ENCODE measurements around the gene PAQR6. TPM values are rescaled to one million over a fixed set of nuclear protein-coding genes. Genes with fewer than 3 reads are reported as not detected.

The PAQR6 gene
- total and polyA plus RNA-seq, 2 of the 8 experiments (the other 6 are each of a cell fraction or from before 2014, with no cell fraction given): 7.1 to 11.3 TPM

DNA sequence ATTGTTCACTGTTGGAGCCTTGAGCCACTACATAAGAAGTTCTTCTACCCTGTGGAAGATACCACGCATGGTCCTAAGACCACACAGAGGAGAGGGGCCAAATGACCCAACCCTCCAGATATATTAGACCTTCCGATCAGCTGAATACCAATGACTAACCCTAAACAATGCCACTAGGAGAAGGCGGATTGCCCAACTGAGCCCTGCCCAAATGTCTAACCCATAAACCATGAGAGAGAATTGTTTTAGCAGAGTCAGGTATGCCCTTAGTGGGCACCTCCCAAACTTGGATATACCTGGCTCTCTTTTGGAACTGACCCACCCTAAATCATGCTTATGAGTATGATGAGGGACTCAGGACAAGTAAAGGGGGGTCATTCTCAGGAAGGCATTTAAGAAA lies 22.5 kb upstream of the PAQR6 start (continued):
- TF ChIP-seq, protein P1, sequence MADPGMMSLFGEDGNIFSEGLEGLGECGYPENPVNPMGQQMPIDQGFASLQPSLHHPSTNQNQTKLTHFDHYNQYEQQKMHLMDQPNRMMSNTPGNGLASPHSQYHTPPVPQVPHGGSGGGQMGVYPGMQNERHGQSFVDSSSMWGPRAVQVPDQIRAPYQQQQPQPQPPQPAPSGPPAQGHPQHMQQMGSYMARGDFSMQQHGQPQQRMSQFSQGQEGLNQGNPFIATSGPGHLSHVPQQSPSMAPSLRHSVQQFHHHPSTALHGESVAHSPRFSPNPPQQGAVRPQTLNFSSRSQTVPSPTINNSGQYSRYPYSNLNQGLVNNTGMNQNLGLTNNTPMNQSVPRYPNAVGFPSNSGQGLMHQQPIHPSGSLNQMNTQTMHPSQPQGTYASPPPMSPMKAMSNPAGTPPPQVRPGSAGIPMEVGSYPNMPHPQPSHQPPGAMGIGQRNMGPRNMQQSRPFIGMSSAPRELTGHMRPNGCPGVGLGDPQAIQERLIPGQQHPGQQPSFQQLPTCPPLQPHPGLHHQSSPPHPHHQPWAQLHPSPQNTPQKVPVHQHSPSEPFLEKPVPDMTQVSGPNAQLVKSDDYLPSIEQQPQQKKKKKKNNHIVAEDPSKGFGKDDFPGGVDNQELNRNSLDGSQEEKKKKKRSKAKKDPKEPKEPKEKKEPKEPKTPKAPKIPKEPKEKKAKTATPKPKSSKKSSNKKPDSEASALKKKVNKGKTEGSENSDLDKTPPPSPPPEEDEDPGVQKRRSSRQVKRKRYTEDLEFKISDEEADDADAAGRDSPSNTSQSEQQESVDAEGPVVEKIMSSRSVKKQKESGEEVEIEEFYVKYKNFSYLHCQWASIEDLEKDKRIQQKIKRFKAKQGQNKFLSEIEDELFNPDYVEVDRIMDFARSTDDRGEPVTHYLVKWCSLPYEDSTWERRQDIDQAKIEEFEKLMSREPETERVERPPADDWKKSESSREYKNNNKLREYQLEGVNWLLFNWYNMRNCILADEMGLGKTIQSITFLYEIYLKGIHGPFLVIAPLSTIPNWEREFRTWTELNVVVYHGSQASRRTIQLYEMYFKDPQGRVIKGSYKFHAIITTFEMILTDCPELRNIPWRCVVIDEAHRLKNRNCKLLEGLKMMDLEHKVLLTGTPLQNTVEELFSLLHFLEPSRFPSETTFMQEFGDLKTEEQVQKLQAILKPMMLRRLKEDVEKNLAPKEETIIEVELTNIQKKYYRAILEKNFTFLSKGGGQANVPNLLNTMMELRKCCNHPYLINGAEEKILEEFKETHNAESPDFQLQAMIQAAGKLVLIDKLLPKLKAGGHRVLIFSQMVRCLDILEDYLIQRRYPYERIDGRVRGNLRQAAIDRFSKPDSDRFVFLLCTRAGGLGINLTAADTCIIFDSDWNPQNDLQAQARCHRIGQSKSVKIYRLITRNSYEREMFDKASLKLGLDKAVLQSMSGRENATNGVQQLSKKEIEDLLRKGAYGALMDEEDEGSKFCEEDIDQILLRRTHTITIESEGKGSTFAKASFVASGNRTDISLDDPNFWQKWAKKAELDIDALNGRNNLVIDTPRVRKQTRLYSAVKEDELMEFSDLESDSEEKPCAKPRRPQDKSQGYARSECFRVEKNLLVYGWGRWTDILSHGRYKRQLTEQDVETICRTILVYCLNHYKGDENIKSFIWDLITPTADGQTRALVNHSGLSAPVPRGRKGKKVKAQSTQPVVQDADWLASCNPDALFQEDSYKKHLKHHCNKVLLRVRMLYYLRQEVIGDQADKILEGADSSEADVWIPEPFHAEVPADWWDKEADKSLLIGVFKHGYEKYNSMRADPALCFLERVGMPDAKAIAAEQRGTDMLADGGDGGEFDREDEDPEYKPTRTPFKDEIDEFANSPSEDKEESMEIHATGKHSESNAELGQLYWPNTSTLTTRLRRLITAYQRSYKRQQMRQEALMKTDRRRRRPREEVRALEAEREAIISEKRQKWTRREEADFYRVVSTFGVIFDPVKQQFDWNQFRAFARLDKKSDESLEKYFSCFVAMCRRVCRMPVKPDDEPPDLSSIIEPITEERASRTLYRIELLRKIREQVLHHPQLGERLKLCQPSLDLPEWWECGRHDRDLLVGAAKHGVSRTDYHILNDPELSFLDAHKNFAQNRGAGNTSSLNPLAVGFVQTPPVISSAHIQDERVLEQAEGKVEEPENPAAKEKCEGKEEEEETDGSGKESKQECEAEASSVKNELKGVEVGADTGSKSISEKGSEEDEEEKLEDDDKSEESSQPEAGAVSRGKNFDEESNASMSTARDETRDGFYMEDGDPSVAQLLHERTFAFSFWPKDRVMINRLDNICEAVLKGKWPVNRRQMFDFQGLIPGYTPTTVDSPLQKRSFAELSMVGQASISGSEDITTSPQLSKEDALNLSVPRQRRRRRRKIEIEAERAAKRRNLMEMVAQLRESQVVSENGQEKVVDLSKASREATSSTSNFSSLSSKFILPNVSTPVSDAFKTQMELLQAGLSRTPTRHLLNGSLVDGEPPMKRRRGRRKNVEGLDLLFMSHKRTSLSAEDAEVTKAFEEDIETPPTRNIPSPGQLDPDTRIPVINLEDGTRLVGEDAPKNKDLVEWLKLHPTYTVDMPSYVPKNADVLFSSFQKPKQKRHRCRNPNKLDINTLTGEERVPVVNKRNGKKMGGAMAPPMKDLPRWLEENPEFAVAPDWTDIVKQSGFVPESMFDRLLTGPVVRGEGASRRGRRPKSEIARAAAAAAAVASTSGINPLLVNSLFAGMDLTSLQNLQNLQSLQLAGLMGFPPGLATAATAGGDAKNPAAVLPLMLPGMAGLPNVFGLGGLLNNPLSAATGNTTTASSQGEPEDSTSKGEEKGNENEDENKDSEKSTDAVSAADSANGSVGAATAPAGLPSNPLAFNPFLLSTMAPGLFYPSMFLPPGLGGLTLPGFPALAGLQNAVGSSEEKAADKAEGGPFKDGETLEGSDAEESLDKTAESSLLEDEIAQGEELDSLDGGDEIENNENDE (IDR thresholded peaks at IDR 0.05; ENCODE audit: insufficient replicate concordance, low read length): no peak
- TF ChIP-seq JUN (IDR thresholded peaks at IDR 0.05; ENCODE audit: low read depth, low read length) (no peak), NANOG (IDR thresholded peaks at IDR 0.05; ENCODE audit: insufficient read depth, low read depth, low read length, poor library complexity, severe bottlenecking) (no peak), MAFK (IDR thresholded peaks at IDR 0.05; ENCODE audit: low read depth, low read length) (no peak), SAP30 (IDR thresholded peaks at IDR 0.05; ENCODE audit: insufficient read depth, insufficient replicate concordance, low read length) (no peak)
- TF ChIP-seq, protein P2, sequence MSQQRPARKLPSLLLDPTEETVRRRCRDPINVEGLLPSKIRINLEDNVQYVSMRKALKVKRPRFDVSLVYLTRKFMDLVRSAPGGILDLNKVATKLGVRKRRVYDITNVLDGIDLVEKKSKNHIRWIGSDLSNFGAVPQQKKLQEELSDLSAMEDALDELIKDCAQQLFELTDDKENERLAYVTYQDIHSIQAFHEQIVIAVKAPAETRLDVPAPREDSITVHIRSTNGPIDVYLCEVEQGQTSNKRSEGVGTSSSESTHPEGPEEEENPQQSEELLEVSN (IDR thresholded peaks at IDR 0.05): no peak
